ENCODE data around the gene BICC1.

The BICC1 gene

DNA sequence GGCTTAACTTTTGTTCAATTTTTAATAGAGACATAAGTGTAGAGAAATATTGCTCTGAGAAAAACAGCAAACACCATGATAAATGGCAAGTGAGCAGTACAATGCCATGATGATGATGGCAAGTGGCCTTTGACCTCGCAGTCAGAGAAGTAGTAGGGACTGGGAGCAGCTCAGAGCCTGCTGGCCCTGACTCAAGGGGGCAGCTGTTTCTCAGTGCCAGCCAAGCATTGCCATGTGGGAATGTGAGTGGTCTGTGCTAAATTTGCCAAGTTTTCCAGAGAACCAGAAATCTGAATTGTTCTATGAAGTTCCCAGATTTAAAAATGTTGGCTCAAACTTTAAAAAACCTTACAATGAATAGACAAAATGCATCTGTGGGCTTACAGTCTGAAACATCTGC, 187.9 kb downstream of the BICC1 start:
- Histone ChIP-seq H3K9ac (no peak overlapping the region), H3K27me3 (ENCODE audit: control insufficient read depth, insufficient read depth, low read length) (no peaks in the 10 kb centered on the region), H3K4me2 (ENCODE audit: low read length) (no peak overlapping the region), H2AFZ (no peak overlapping the region), H3K27ac (no peak overlapping the region), H3K4me1 (no peaks in the 10 kb centered on the region), H3K9me3 (ENCODE audit: control insufficient read depth, low read length) (no peaks in the 10 kb centered on the region), H3K79me2 (no peaks in the 10 kb centered on the region), H3K4me3 (ENCODE audit: low read depth, low read length) (no peak overlapping the region), H3K36me3 (ENCODE audit: control insufficient read depth, insufficient read depth, low read length) (no peaks in the 10 kb centered on the region)
- TF ChIP-seq, protein P1, sequence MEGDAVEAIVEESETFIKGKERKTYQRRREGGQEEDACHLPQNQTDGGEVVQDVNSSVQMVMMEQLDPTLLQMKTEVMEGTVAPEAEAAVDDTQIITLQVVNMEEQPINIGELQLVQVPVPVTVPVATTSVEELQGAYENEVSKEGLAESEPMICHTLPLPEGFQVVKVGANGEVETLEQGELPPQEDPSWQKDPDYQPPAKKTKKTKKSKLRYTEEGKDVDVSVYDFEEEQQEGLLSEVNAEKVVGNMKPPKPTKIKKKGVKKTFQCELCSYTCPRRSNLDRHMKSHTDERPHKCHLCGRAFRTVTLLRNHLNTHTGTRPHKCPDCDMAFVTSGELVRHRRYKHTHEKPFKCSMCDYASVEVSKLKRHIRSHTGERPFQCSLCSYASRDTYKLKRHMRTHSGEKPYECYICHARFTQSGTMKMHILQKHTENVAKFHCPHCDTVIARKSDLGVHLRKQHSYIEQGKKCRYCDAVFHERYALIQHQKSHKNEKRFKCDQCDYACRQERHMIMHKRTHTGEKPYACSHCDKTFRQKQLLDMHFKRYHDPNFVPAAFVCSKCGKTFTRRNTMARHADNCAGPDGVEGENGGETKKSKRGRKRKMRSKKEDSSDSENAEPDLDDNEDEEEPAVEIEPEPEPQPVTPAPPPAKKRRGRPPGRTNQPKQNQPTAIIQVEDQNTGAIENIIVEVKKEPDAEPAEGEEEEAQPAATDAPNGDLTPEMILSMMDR (IDR thresholded peaks at IDR 0.05): no peak

DNA sequence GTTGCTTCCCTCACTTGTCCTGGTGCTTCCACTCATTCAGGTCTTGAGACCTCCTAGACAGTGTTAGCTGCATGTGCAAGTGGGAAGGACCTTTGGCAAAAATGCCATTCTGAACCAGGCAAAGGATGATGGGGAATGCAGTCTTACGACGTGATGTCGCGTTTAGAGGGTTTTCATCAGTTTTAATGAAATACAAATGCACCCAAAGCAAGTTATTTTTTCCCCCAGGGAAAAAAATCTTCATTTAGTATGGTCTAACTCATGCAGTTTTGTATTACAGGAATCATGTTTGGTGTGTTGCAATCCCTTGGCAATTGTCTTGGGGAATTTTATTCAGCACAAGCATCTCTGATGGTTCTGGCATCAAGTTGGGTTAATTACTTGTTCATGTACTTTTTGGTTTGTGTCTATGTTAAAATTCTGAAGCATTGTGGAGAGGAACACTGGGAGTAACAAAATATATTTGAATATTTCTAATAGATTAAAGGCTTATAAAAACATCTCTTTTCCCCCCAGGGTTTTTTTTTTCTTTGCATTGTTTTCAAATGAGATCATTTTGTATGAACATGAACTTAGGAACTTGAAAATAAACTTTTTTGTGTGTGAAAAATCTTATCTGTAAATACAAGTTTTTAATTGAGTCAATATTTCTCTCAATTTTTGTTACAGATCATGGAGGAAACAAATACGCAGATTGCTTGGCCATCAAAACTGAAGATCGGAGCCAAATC, 188.9 kb downstream of the BICC1 start:
- Histone ChIP-seq H3K27ac (no peak overlapping the region), H3K9ac (no peak overlapping the region), H2AFZ (no peak overlapping the region), H3K4me2 (ENCODE audit: low read length) (no peak overlapping the region), H3K4me1 (no peaks in the 10 kb centered on the region), H3K27me3 (ENCODE audit: control insufficient read depth, insufficient read depth, low read length) (no peaks in the 10 kb centered on the region), H3K79me2 (no peaks in the 10 kb centered on the region), H3K36me3 (ENCODE audit: control insufficient read depth, insufficient read depth, low read length) (no peaks in the 10 kb centered on the region), H3K4me3 (ENCODE audit: low read depth, low read length) (no peak overlapping the region), H3K9me3 (ENCODE audit: control insufficient read depth, low read length) (no peaks in the 10 kb centered on the region)
- TF ChIP-seq, protein P1 (IDR thresholded peaks at IDR 0.05): no peak

DNA sequence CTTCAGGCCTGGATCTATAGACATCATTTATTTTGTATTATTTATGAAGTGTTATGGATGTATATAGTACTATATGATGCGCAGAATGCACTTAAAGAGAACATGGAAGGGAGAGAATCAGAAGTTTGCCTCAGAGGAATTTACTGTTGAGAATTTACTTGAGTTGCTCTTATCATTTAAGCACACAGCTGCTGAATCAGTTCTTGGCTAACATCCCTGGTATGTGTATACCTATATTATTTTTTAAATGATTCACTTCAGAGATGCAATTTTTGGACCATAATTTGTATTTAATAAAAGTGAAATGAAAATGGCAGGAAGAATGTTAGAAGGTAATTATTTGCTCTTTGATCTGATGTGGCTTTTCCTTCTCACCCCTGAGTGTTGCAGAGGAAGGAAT, 191.6 kb downstream of the BICC1 start:
- no peak overlapping the region for H3K27ac ChIP-seq
- no peak overlapping the region for H2AFZ ChIP-seq
- TF ChIP-seq, protein P1 (IDR thresholded peaks at IDR 0.05): no peak
- no peak overlapping the region for H3K9ac ChIP-seq
- H3K4me2 ChIP-seq (ENCODE audit: low read length): no peak overlapping the region
- peaks cover 2% of the 10 kb centered on the region for H3K9me3 ChIP-seq (ENCODE audit: control insufficient read depth, low read length)
- H3K79me2 ChIP-seq: no peaks in the 10 kb centered on the region
- H3K4me1 ChIP-seq: no peaks in the 10 kb centered on the region
- H3K27me3 ChIP-seq (ENCODE audit: control insufficient read depth, insufficient read depth, low read length): no peaks in the 10 kb centered on the region
- H3K4me3 ChIP-seq (ENCODE audit: low read depth, low read length): no peak overlapping the region
- no peaks in the 10 kb centered on the region for H3K36me3 ChIP-seq (ENCODE audit: control insufficient read depth, insufficient read depth, low read length)

DNA sequence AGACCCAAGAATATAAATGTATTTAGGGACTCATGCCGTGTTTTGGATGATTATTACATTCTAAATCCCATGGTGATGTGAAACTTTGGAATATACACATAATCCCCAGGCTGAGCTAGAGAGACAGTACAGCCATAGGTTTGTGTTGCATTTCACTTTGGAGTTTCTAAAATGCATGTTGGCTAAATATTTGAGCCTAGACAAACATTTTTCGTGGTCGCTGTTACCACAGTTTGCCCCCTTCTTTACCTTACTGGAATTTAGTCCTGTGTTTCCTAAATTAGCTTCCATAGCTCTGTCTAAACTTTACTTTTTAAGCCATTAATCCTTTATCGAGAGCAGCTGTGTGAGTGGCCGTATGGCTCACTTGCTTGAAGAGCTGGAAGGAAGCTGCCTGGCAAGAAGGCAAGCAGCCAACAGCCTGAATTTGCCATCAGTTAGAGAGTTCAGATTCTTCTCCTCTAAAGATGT, 192.0 kb downstream of the BICC1 start:
- no peak overlapping the region for H3K4me2 ChIP-seq (ENCODE audit: low read length)
- H3K4me3 ChIP-seq (ENCODE audit: low read depth, low read length): no peak overlapping the region
- H3K27me3 ChIP-seq (ENCODE audit: control insufficient read depth, insufficient read depth, low read length): no peaks in the 10 kb centered on the region
- H3K36me3 ChIP-seq (ENCODE audit: control insufficient read depth, insufficient read depth, low read length): no peaks in the 10 kb centered on the region
- H3K79me2 ChIP-seq: no peaks in the 10 kb centered on the region
- H3K9ac ChIP-seq: no peak overlapping the region
- peaks cover 2% of the 10 kb centered on the region for H3K9me3 ChIP-seq (ENCODE audit: control insufficient read depth, low read length)
- H2AFZ ChIP-seq: no peak overlapping the region
- no peak overlapping the region for H3K27ac ChIP-seq
- TF ChIP-seq, protein P1 (IDR thresholded peaks at IDR 0.05): no peak
- no peaks in the 10 kb centered on the region for H3K4me1 ChIP-seq

DNA sequence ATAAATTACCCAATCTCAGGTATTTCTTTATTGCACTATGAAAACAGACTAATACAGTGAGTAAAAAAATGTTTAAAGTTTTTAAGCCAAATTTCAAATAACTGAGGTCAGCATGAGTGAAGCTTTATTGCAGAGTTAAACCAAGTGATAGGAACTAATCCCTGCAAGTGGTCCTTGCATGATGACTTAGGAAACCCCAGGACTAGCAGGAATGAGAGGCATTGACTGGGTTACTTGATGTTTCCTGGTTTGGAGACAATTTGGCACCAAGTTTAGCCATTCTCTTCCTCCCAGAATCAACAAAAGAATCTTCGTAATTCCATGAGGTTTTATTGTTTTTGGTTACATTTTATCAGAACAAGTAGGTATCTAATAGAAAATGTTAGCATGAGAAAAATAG, 194.2 kb downstream of the BICC1 start:
- no peaks in the 10 kb centered on the region for H3K79me2 ChIP-seq
- H3K4me1 ChIP-seq: no peaks in the 10 kb centered on the region
- no peak overlapping the region for H3K4me2 ChIP-seq (ENCODE audit: low read length)
- H3K9ac ChIP-seq: no peak overlapping the region
- H3K27me3 ChIP-seq (ENCODE audit: control insufficient read depth, insufficient read depth, low read length): no peaks in the 10 kb centered on the region
- H3K27ac ChIP-seq: no peak overlapping the region
- no peak overlapping the region for H3K4me3 ChIP-seq (ENCODE audit: low read depth, low read length)
- TF ChIP-seq, protein P1 (IDR thresholded peaks at IDR 0.05): no peak
- peaks cover 2% of the 10 kb centered on the region for H3K9me3 ChIP-seq (ENCODE audit: control insufficient read depth, low read length)
- no peaks in the 10 kb centered on the region for H3K36me3 ChIP-seq (ENCODE audit: control insufficient read depth, insufficient read depth, low read length)
- no peak overlapping the region for H2AFZ ChIP-seq

Data from parathyroid adenoma (tissue), 2 donors.